Measurements from ENCODE around the gene RPS3.

- TF ChIP-seq ZNF596 (tag by site-specific recombination; IDR thresholded peaks at IDR 0.05) (no peak), TSHZ1 (tag by site-specific recombination; IDR thresholded peaks at IDR 0.05; ENCODE audit: borderline replicate concordance) (no peak), ZNF302 (tag by site-specific recombination; IDR thresholded peaks at IDR 0.05; ENCODE audit: low read depth) (no peak), ZNF521 (tag by site-specific recombination; IDR thresholded peaks at IDR 0.05) (no peak), ZSCAN30 (tag by site-specific recombination; IDR thresholded peaks at IDR 0.05) (no peak), ZFP3 (tag by site-specific recombination; IDR thresholded peaks at IDR 0.05; ENCODE audit: low read depth) (no peak), RBAK (tag by site-specific recombination; IDR thresholded peaks at IDR 0.05) (no peak), ZNF239 (tag by site-specific recombination; IDR thresholded peaks at IDR 0.05) (no peak), SP7 (tag by site-specific recombination; IDR thresholded peaks at IDR 0.05) (0 out of 2 replicates have a peak, but pooled peaks have one; percentile 31), ZNF37A (tag by site-specific recombination; IDR thresholded peaks at IDR 0.05) (no peak), CTCF (tag by site-specific recombination; IDR thresholded peaks at IDR 0.05) (peak; percentile 71), ZNF747 (tag by site-specific recombination; IDR thresholded peaks at IDR 0.05) (no peak)
Observed at GRCh38 chr11:75350743-75351540, 48.4 kb upstream of the RPS3 start.

Data from HEK293 (cell line).